ENCODE measurements around the gene SMIM44. TPM values are rescaled to one million over a fixed set of nuclear protein-coding genes. Genes with fewer than 3 reads are reported as not detected.

SMIM44 gene
- total and polyA plus RNA-seq, 10 donors: not detected

- Histone ChIP-seq H3K36me3 (no peaks in the 10 kb centered on the region), H3K4me3 (no peak overlapping the region), H3K4me1 (peaks cover 0 to 16% (median 7%) of the 10 kb centered on the region in 6 donors), H3K9me3 (no peaks in the 10 kb centered on the region), H3K27ac (no peak overlapping the region), H3K27me3 (replicated peaks in 1 of 7) (peaks cover 0 to 64% (median 28%) of the 10 kb centered on the region in 7 donors)
- intact Hi-C loops (cut with DNase I; ENCODE audit: low total_unique reads): loop anchor here (5.0 kb wide), 1 partner anchor 150 kb away; no protein-coding TSS in a partner anchor
- no peak for DNase-seq
- no peak for TF ChIP-seq POLR2AphosphoS5 (IDR thresholded peaks at IDR 0.05)
- TF ChIP-seq CTCF (IDR thresholded peaks at IDR 0.05 in 8 of 11, conservative IDR thresholded peaks at IDR 0.05 in 3 of 11): no peak
- TF ChIP-seq POLR2A (IDR thresholded peaks at IDR 0.05): no peak
- 83 to 90% (median 86%) methylated on average over 28 to 49 of the region's 49 CpGs for WGBS, 5 donors
Measured at GRCh38 chr19:3482507-3483225, 575 bp downstream of the SMIM44 start.

GRCh38 chr19:3481241-3482090 lies 1.8 kb downstream of the SMIM44 start:
- WGBS, 5 donors: 69 to 79% (median 74%) methylated on average over 23 to 38 of the region's 38 CpGs
- TF ChIP-seq CTCF (IDR thresholded peaks at IDR 0.05 in 8 of 11, conservative IDR thresholded peaks at IDR 0.05 in 3 of 11): no peak
- no peak for TF ChIP-seq POLR2AphosphoS5 (IDR thresholded peaks at IDR 0.05)
- no peak for TF ChIP-seq POLR2A (IDR thresholded peaks at IDR 0.05)
- peaks cover 0 to 16% (median 7%) of the 10 kb centered on the region in 6 donors for H3K4me1 ChIP-seq
- no peak overlapping the region for H3K27ac ChIP-seq
- H3K36me3 ChIP-seq: no peaks in the 10 kb centered on the region
- intact Hi-C loops (cut with DNase I; ENCODE audit: low total_unique reads): loop anchor here (5.0 kb wide), 1 partner anchor 149 kb away; no protein-coding TSS in a partner anchor
- no peak for DNase-seq
- H3K9me3 ChIP-seq: no peaks in the 10 kb centered on the region
- peaks cover 0 to 68% (median 28%) of the 10 kb centered on the region in 7 donors for H3K27me3 ChIP-seq (replicated peaks in 1 of 7)
- H3K4me3 ChIP-seq: no peak overlapping the region

DNA sequence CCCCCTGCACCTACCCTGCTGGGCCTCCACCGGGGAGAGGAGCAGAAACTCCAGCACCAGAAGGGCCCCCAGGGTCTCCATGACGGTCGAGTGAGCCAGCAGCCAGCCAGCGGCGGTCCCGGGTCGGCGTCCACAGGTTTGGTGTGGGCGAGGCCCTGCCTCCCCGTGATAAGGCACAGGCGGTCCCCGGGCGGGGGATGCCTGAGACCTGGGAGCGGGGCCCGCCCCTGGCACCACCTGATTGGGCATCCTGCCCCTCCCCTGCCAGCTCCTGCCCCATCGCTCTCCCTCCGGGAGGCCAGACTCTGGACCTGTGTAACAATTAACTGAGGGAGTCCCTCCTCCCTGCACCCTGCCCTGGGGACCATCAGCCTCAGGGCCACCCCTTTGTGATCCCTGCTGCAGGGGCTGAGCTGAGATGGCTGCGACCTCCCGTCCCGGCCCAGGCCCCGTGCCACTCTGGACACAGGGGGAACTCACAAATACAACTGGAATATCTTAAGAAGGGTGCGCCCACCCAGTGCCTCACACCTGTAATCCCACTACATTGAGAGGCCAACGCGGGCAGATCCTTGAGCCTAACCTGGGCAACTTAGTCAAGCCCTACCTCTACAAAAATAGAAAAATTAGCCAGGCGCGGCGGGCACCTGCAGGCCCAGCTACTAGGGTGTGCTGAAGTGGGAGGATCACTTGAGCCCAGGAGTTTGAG lies 2.7 kb downstream of the SMIM44 start, which contains the start of gene SMIM24:
SMIM24 (minus strand) TSS at position 143 of the 709 bp plus-strand sequence; CDS start at position 81, 62 bp downstream.
- no peak for DNase-seq
- TF ChIP-seq POLR2A (IDR thresholded peaks at IDR 0.05) (no peak), POLR2AphosphoS5 (IDR thresholded peaks at IDR 0.05) (no peak), CTCF (IDR thresholded peaks at IDR 0.05 in 8 of 11, conservative IDR thresholded peaks at IDR 0.05 in 3 of 11) (no peak)
- H3K27ac ChIP-seq: no peak within 1 kb of the TSS
- peaks cover 0 to 16% (median 7%) of the 10 kb centered on the region in 6 donors for H3K4me1 ChIP-seq
- no peaks in the 10 kb centered on the region for H3K36me3 ChIP-seq
- 59 to 85% (median 73%) methylated on average over 16 to 27 of the region's 27 CpGs for WGBS, 5 donors
- no peaks in the 10 kb centered on the region for H3K9me3 ChIP-seq
- no peak within 1 kb of the TSS for H3K4me3 ChIP-seq
- intact Hi-C loops (cut with DNase I; ENCODE audit: low total_unique reads): loop anchor here (5.0 kb wide), 1 partner anchor 148 kb away; no protein-coding TSS in a partner anchor
- H3K27me3 ChIP-seq (replicated peaks in 1 of 7): peaks cover 0 to 72% (median 28%) of the 10 kb centered on the region in 7 donors
